GM23248 (cell line): ENCODE data around the gene MAPT. TPM values are rescaled to one million over a fixed set of nuclear protein-coding genes. Genes with fewer than 3 reads are reported as not detected.

ENCODE experiments used
- DNase-seq: peaks from one replicate; pipeline ENCODE4 v3.0.0-alpha.2; 2015
- H2AFZ ChIP-seq: fragments of 200-600 bp; sonication (generic); 2 replicates; pipeline ENCODE4 v1.6.1; 2016; ENCODE audit warnings: antibody characterized with exemption
- H3F3A ChIP-seq: fragments of 200-600 bp; sonication (generic); 2 replicates; pipeline ENCODE4 v1.6.1; 2016; ENCODE audit warnings: mild to moderate bottlenecking, antibody characterized with exemption, mixed run types; ENCODE audit not compliant: insufficient read depth
- H3K27ac ChIP-seq: fragments of 200-600 bp; sonication (generic); 2 replicates; pipeline ENCODE4 v1.5.1; 2016; ENCODE audit warnings: mild to moderate bottlenecking
- H3K27me3 ChIP-seq: fragments of 200-600 bp; sonication (generic); replicated peaks from 2 replicates; pipeline ENCODE4 v1.6.1; 2016; ENCODE audit warnings: mild to moderate bottlenecking; ENCODE audit not compliant: insufficient read depth
- H3K36me3 ChIP-seq: fragments of 200-600 bp; sonication (generic); 2 replicates; pipeline ENCODE4 v1.6.1; 2016; ENCODE audit warnings: low read depth, mild to moderate bottlenecking
- H3K4me1 ChIP-seq: fragments of 200-600 bp; sonication (generic); 2 replicates; pipeline ENCODE4 v1.6.1; 2016; ENCODE audit warnings: mild to moderate bottlenecking; ENCODE audit not compliant: insufficient read depth
- H3K4me2 ChIP-seq: fragments of 200-600 bp; sonication (generic); one replicate; pipeline ENCODE4 v1.6.1; 2016; ENCODE audit warnings: mild to moderate bottlenecking; ENCODE audit not compliant: unreplicated experiment
- H3K4me3 ChIP-seq: fragments of 200-600 bp; sonication (generic); 2 replicates; pipeline ENCODE4 v1.5.1; 2016; ENCODE audit warnings: mild to moderate bottlenecking
- H3K79me2 ChIP-seq: fragments of 200-600 bp; sonication (generic); 2 replicates; pipeline ENCODE4 v1.6.1; 2016; ENCODE audit warnings: mild to moderate bottlenecking; ENCODE audit not compliant: insufficient read depth
- H3K9ac ChIP-seq: fragments of 200-600 bp; sonication (generic); 2 replicates; pipeline ENCODE4 v1.6.1; 2016; ENCODE audit warnings: mild to moderate bottlenecking
- H3K9me2 ChIP-seq: fragments of 200-600 bp; sonication (generic); 2 replicates; pipeline ENCODE4 v1.6.1; 2016; ENCODE audit warnings: mixed run types, mild to moderate bottlenecking, moderate library complexity; ENCODE audit not compliant: insufficient read depth
- H3K9me3 ChIP-seq: fragments of 200-600 bp; sonication (generic); one replicate; pipeline ENCODE4 v1.6.1; 2017; ENCODE audit warnings: low read depth
- H4K20me1 ChIP-seq: fragments of 200-600 bp; sonication (generic); 2 replicates; pipeline ENCODE4 v1.6.0; 2016; ENCODE audit not compliant: insufficient read depth
- EZH2 ChIP-seq: fragments of 200-600 bp; sonication (generic); IDR thresholded peaks from 2 replicates; pipeline ENCODE4 v1.6.1; 2018; ENCODE audit warnings: antibody characterized with exemption, mild to moderate bottlenecking; ENCODE audit not compliant: insufficient read depth, poor library complexity, severe bottlenecking
- EZH2phosphoT487 ChIP-seq: fragments of 200-600 bp; sonication (generic); IDR thresholded peaks from 2 replicates; pipeline ENCODE4 v1.6.1; 2018; ENCODE audit warnings: antibody characterized with exemption, moderate library complexity, mild to moderate bottlenecking, low read depth; ENCODE audit not compliant: insufficient read depth
- WGBS, 2 experiments: methylation state at CpG; one replicate each; pipeline ENCODE4 v1.1.6; 2015 to 2017; ENCODE audit warnings: low lambda C conversion rate in 2 of 2, low coverage in 1 of 2; ENCODE audit errors: missing lambda C conversion rate in 2 of 2; 5-methylcytosine and 5-hydroxymethylcytosine counted together
- in situ Hi-C: fragments of 300-500 bp; cut with MboI; formaldehyde crosslinking; loops from 2 replicates; pipeline ENCODE4 v1.15.0; 2020
- polyA plus RNA-seq: library from polyadenylated mRNA; unstranded; fragments of >200 nt; fragmentation: Nextera tagmentation; extraction: Ambion mirVana; gene quantifications from 2 replicates; pipeline ENCODE4 v1.2.1, GENCODE V29; 2016
- total RNA-seq: library from RNA; depleted of rRNA; stranded (reverse); fragments of >200 nt; shearing (Covaris generic); gene quantifications from 2 replicates; pipeline ENCODE4 v1.2.3, GENCODE V29; 2014

MAPT gene
- total and polyA plus RNA-seq, 2 experiments from 2014 or later = 0.06 TPM; not detected in 1

GRCh38 chr17:45888392-45888791, 6.0 kb upstream of the MAPT start:
- no peaks in the 10 kb centered on the region for H3K9me2 ChIP-seq
- H3K27ac ChIP-seq = no peak overlapping the region
- H3K4me3 ChIP-seq = no peak overlapping the region
- TF ChIP-seq EZH2phosphoT487 = no peak
- TF ChIP-seq EZH2 = no peak
- no peak for DNase-seq
- H3K9ac ChIP-seq = no peak overlapping the region
- H3K27me3 ChIP-seq = no peaks in the 10 kb centered on the region
- in situ Hi-C loops = no loop called here
- no peaks in the 10 kb centered on the region for H3F3A ChIP-seq
- H4K20me1 ChIP-seq = no peaks in the 10 kb centered on the region
- H3K4me1 ChIP-seq = no peaks in the 10 kb centered on the region
- H3K36me3 ChIP-seq = no peaks in the 10 kb centered on the region
- no peak overlapping the region for H2AFZ ChIP-seq
- WGBS, 2 experiments = 18 to 26% methylated on average over 5 of the region's 5 CpGs
- H3K79me2 ChIP-seq = no peaks in the 10 kb centered on the region
- no peaks in the 10 kb centered on the region for H3K9me3 ChIP-seq
- no peak overlapping the region for H3K4me2 ChIP-seq

- DNase-seq = no peak
- no peak overlapping the region for H2AFZ ChIP-seq
- no peaks in the 10 kb centered on the region for H4K20me1 ChIP-seq
- H3K9me2 ChIP-seq = no peaks in the 10 kb centered on the region
- no peaks in the 10 kb centered on the region for H3K9me3 ChIP-seq
- no peak overlapping the region for H3K27ac ChIP-seq
- H3F3A ChIP-seq = no peaks in the 10 kb centered on the region
- H3K27me3 ChIP-seq = 0 out of 2 replicates have a peak, but pooled peaks cover 1% of the 10 kb centered on the region
- H3K79me2 ChIP-seq = no peaks in the 10 kb centered on the region
- in situ Hi-C loops = no loop called here
- no peak for TF ChIP-seq EZH2phosphoT487
- TF ChIP-seq EZH2 = no peak
- H3K4me3 ChIP-seq = no peak overlapping the region
- no peak overlapping the region for H3K9ac ChIP-seq
- WGBS, 2 experiments = 49 to 50% methylated on average over 4 of the region's 4 CpGs
- no peaks in the 10 kb centered on the region for H3K36me3 ChIP-seq
- no peaks in the 10 kb centered on the region for H3K4me1 ChIP-seq
- no peak overlapping the region for H3K4me2 ChIP-seq
Measured at GRCh38 chr17:45889579-45889978, 4.8 kb upstream of the MAPT start.

GRCh38 chr17:45893725-45894021, 681 bp upstream of the MAPT start:
- WGBS, 2 experiments = 31 to 34% methylated on average over 7 of the region's 7 CpGs
- no peak for DNase-seq
- Histone ChIP-seq H3K27me3 (peaks cover 28% of the 10 kb centered on the region), H2AFZ (peak overlapping the region; percentile 94), H3K4me1 (no peaks in the 10 kb centered on the region), H4K20me1 (no peaks in the 10 kb centered on the region), H3K4me3 (peak overlapping the region; percentile 75), H3K79me2 (no peaks in the 10 kb centered on the region), H3K9me2 (no peaks in the 10 kb centered on the region), H3K27ac (no peak overlapping the region), H3K4me2 (peak overlapping the region; percentile 80), H3K9ac (peak overlapping the region; percentile 77), H3K9me3 (no peaks in the 10 kb centered on the region), H3F3A (no peaks in the 10 kb centered on the region), H3K36me3 (no peaks in the 10 kb centered on the region)
- in situ Hi-C loops = no loop called here
- TF ChIP-seq EZH2 (no peak), EZH2phosphoT487 (no peak)

GRCh38 chr17:45895304-45895968, 1.1 kb downstream of the MAPT start:
- H3K9me2 ChIP-seq = no peaks in the 10 kb centered on the region
- no peaks in the 10 kb centered on the region for H3F3A ChIP-seq
- H4K20me1 ChIP-seq = no peaks in the 10 kb centered on the region
- H3K36me3 ChIP-seq = no peaks in the 10 kb centered on the region
- peak; percentile 27 for DNase-seq
- peak overlapping the region; percentile 80 for H3K4me2 ChIP-seq
- no peaks in the 10 kb centered on the region for H3K79me2 ChIP-seq
- peaks cover 28% of the 10 kb centered on the region for H3K27me3 ChIP-seq
- WGBS, 2 experiments = 0 to 2% methylated on average over 44 to 57 of the region's 63 CpGs
- H3K9me3 ChIP-seq = no peaks in the 10 kb centered on the region
- H3K27ac ChIP-seq = no peak overlapping the region
- no peak for TF ChIP-seq EZH2
- TF ChIP-seq EZH2phosphoT487 = no peak
- H3K4me1 ChIP-seq = no peaks in the 10 kb centered on the region
- H3K4me3 ChIP-seq = peak overlapping the region; percentile 75
- no peak overlapping the region for H2AFZ ChIP-seq
- in situ Hi-C loops = no loop called here
- H3K9ac ChIP-seq = no peak overlapping the region
